ENCODE data around the gene REV1. TPM values are rescaled to one million over a fixed set of nuclear protein-coding genes. Genes with fewer than 3 reads are reported as not detected.

Gene REV1
- total and polyA plus RNA-seq, 9 of the 15 experiments (the other 6 are each of a cell fraction or from before 2014, with no cell fraction given): 12.8 to 54.4 (median 29.6) TPM

DNA sequence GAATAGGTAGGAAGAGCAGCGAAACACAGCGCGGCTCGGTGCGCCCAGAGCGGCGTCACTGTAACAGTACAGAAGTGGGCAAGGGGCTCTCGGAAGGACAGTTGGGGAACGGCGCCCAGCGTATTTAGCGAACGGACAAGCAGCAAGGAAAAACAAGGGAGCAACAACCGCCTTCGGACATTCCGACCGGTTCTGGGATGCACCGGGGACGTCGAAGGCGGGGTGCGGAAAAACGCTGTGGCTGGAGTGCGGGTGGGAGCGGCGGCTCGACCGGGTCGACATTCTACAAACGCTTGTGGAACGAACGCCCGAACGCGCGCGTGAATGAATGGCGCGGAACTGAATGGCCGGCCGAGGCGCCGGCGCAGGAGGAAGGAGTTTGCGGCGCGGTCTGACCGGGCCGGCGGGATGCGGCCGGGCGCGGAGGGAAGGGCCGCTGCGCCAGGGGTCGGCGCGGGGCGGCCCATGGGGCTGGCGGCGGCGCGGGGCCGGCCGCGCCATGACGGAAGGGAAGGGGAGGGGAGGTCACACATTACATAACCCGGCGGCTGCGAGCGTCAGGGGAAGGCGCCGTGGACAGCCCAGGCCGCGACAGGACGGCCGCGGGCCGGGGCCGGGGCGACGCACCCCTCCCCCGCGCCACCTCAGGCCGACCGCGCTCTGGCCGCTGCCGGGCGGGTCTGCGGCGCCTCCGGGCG, 605 bp downstream of the REV1 start (continued):
- TF ChIP-seq SAP30 (IDR thresholded peaks at IDR 0.05; ENCODE audit: borderline replicate concordance, insufficient read depth, low read depth, low read length, poor library complexity, severe bottlenecking): peak; percentile 67

DNA sequence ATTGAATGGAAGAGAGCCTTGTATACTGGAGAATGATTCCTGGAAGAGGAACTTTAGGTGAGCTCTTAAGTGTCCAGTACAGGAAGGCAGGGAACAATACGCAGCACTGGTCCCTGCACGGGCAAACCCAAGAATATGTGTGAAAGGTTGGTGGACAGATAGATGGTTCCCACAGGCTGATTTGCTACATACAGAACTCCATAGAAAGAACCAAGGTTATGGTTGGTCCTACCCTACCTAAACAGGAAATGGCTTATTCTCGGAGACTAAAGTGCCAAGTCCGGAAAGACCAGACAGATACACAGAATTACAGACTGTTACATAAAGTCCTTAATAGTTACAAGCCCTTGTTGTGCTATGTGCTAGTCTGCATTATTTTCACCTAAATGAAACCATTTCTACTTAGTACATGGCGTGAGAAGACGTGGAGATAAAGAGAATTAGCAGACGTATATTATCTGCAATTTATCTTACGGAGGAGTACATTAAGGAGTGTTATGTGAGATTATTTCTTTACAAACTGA, 1.2 kb downstream of the REV1 start:
- under 1% methylated on average over 8 of the region's 8 CpGs for WGBS (ENCODE audit: insufficient coverage, low coverage, missing lambda C conversion rate)
- ChIA-PET CTCF (ENCODE audit: low intra/inter-chr PET ratio) (no interaction called here), POLR2A (no interaction called here)
- FAIRE-seq (peak; percentile 74), ATAC-seq (peak; percentile 12), DNase-seq (ENCODE audit: extremely low read depth in 1 of 4, low spot score in 3 of 4) (peak in 2 of 4 experiments; percentile 22 to 55)
- TSS peak; percentile 51 for BruUV-seq (replicated peaks)
- Histone ChIP-seq H3K27ac (ENCODE audit: extremely low read depth, low read depth, low read length) (peak overlapping the region; percentile 90), H3K9me1 (ENCODE audit: control insufficient read depth, insufficient read depth, low read length) (no peaks in the 10 kb centered on the region), H3K27me3 (ENCODE audit: control insufficient read depth in 2 of 2, insufficient read depth in 2 of 2, low read length in 2 of 2) (no peaks in the 10 kb centered on the region), H2AFZ (ENCODE audit: low read depth, low read length) (peak overlapping the region; percentile 76), H4K20me1 (replicated peaks; ENCODE audit: control insufficient read depth, insufficient read depth, low read length) (peaks cover 6% of the 10 kb centered on the region), H3K4me2 (ENCODE audit: insufficient read depth, low read length) (peak overlapping the region; percentile 83), H3K79me2 (ENCODE audit: control insufficient read depth, insufficient read depth, low read length) (peaks cover 49% of the 10 kb centered on the region), H3K4me3 (peak overlapping the region; percentile 62), H3K4me1 (replicated peaks in 1 of 2; ENCODE audit: control insufficient read depth in 2 of 2, insufficient read depth in 2 of 2, low read length in 2 of 2) (peaks cover 10 to 22% of the 10 kb centered on the region in 2 experiments), H3K36me3 (ENCODE audit: control insufficient read depth, insufficient read depth, low read length) (peaks cover 3% of the 10 kb centered on the region; the same call in 1 of the 3 replicates), H3K9me3 (replicated peaks; ENCODE audit: control insufficient read depth, insufficient read depth, low read depth, low read length) (no peaks in the 10 kb centered on the region), H3K9ac (ENCODE audit: insufficient read depth in 1 of 2, low read depth in 2 of 2, low read length in 2 of 2) (peak overlapping the region; percentile 89 to 97)
- in situ Hi-C loops (cut with MboI) (no loop called here), intact Hi-C loops (cut with micrococcal nuclease) (no loop called here)
- TF ChIP-seq TARDBP (IDR thresholded peaks at IDR 0.05): no peak
- 0 out of 2 replicates have a peak, but pooled peaks have one; percentile 35 for TF ChIP-seq ETV1 (tag; conservative IDR thresholded peaks at IDR 0.05; ENCODE audit: low read depth)
- no peak for TF ChIP-seq TCF7L2 (IDR thresholded peaks at IDR 0.05; ENCODE audit: low read depth, low read length)
- TF ChIP-seq ZKSCAN1 (IDR thresholded peaks at IDR 0.05; ENCODE audit: low read depth, low read length): no peak
- TF ChIP-seq ARNT (IDR thresholded peaks at IDR 0.05): no peak
- TF ChIP-seq, protein P1, sequence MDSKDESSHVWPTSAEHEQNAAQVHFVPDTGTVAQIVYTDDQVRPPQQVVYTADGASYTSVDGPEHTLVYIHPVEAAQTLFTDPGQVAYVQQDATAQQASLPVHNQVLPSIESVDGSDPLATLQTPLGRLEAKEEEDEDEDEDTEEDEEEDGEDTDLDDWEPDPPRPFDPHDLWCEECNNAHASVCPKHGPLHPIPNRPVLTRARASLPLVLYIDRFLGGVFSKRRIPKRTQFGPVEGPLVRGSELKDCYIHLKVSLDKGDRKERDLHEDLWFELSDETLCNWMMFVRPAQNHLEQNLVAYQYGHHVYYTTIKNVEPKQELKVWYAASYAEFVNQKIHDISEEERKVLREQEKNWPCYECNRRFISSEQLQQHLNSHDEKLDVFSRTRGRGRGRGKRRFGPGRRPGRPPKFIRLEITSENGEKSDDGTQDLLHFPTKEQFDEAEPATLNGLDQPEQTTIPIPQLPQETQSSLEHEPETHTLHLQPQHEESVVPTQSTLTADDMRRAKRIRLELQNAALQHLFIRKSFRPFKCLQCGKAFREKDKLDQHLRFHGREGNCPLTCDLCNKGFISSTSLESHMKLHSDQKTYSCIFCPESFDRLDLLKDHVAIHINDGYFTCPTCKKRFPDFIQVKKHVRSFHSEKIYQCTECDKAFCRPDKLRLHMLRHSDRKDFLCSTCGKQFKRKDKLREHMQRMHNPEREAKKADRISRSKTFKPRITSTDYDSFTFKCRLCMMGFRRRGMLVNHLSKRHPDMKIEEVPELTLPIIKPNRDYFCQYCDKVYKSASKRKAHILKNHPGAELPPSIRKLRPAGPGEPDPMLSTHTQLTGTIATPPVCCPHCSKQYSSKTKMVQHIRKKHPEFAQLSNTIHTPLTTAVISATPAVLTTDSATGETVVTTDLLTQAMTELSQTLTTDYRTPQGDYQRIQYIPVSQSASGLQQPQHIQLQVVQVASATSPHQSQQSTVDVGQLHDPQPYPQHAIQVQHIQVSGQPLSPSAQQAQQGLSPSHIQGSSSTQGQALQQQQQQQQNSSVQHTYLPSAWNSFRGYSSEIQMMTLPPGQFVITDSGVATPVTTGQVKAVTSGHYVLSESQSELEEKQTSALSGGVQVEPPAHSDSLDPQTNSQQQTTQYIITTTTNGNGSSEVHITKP (IDR thresholded peaks at IDR 0.05; ENCODE audit: partially characterized antibody): peak; percentile 68
- TF ChIP-seq, protein P2, sequence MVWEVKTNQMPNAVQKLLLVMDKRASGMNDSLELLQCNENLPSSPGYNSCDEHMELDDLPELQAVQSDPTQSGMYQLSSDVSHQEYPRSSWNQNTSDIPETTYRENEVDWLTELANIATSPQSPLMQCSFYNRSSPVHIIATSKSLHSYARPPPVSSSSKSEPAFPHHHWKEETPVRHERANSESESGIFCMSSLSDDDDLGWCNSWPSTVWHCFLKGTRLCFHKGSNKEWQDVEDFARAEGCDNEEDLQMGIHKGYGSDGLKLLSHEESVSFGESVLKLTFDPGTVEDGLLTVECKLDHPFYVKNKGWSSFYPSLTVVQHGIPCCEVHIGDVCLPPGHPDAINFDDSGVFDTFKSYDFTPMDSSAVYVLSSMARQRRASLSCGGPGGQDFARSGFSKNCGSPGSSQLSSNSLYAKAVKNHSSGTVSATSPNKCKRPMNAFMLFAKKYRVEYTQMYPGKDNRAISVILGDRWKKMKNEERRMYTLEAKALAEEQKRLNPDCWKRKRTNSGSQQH (CRISPR knock-in tag; IDR thresholded peaks at IDR 0.05): no peak
- no peak for TF ChIP-seq NR2C1 (IDR thresholded peaks at IDR 0.05)
- no peak for TF ChIP-seq NR2C1 (tag; IDR thresholded peaks at IDR 0.05)
- no peak for TF ChIP-seq MEIS2 (IDR thresholded peaks at IDR 0.05; ENCODE audit: partially characterized antibody)
- TF ChIP-seq SLC30A9 (CRISPR knock-in tag; IDR thresholded peaks at IDR 0.05): no peak
- no peak for TF ChIP-seq KLF13 (tag; IDR thresholded peaks at IDR 0.05; ENCODE audit: borderline replicate concordance, low read depth)
